A549 (cell line): ENCODE data around the gene SRCAP. TPM values are rescaled to one million over a fixed set of nuclear protein-coding genes. Genes with fewer than 3 reads are reported as not detected.

ENCODE experiments used
- ATAC-seq, 2 experiments: fragments of 200-7000 bp in 1 of 2; fragments of >200 bp in 1 of 2; cut with Nextera tagmentation in 1 of 2; cut with Tn5 transposase in 1 of 2; 3 replicates each; pipeline versions ENCODE4 v1.8.0 to v1.9.1; 2018 to 2020; ENCODE audit warnings: mild to moderate bottlenecking in 1 of 2, moderate library complexity in 1 of 2
- CTCF ChIA-PET: fragments of 300-600 bp; sonication (Branson Sonifier 250); formaldehyde crosslinking; extraction: SDS; loops from one replicate; lab custom pipeline; 2021; ENCODE audit warnings: antibody characterized with exemption, inconsistent platforms; lab: Yijun Ruan, JAX
- POLR2A ChIA-PET: fragments of 350-600 bp; formaldehyde crosslinking; extraction: SDS; loops from one replicate; lab custom pipeline; 2021; ENCODE audit warnings: antibody characterized with exemption, inconsistent platforms; lab: Yijun Ruan, JAX
- DNase-seq, 2 experiments: peaks; one replicate each; pipeline versions ENCODE4 v3.0.0 to v3.0.0-alpha.2; 2011 to 2016; ENCODE audit warnings: low read depth in 1 of 2, low spot score in 1 of 2
- FAIRE-seq: peaks from 2 replicates; lab custom pipeline; 2011; peaks lifted over from hg19 to GRCh38; lab: Jason Lieb, UNC
- H3K27ac ChIP-seq, 2 experiments: fragments of >200 bp; sonication (Bioruptor Twin); formaldehyde crosslinking; 3 replicates each; pipeline ENCODE4 v1.5.1; 2016 to 2017
- H3K4me1 ChIP-seq: fragments of >200 bp; sonication (Bioruptor Twin); formaldehyde crosslinking; 3 replicates; pipeline ENCODE4 v1.6.1; 2016
- H3K4me2 ChIP-seq: fragments of >200 bp; sonication (Bioruptor Twin); formaldehyde crosslinking; 3 replicates; pipeline ENCODE4 v1.6.1; 2016
- H3K4me3 ChIP-seq: fragments of >200 bp; sonication (Bioruptor Twin); formaldehyde crosslinking; 3 replicates; pipeline ENCODE4 v1.5.1; 2016
- H3K9me3 ChIP-seq: fragments of >200 bp; sonication (Bioruptor Twin); formaldehyde crosslinking; 3 replicates; pipeline ENCODE4 v1.6.1; 2016
- CHD4 ChIP-seq: fragments of 200-600 bp; sonication (generic); IDR thresholded peaks from 2 replicates; pipeline ENCODE4 v1.6.1; 2016; ENCODE audit warnings: antibody characterized with exemption, mild to moderate bottlenecking, borderline replicate concordance
- EHF ChIP-seq: fragments of 250-450 bp; sonication (Bioruptor Pico); IDR thresholded peaks from 2 replicates; pipeline ENCODE4 v1.5.0; 2020; ENCODE audit warnings: mild to moderate bottlenecking
- EP300 ChIP-seq, 2 experiments: fragments of >200 bp; sonication (Bioruptor Twin); formaldehyde crosslinking; IDR thresholded peaks; 2 replicates in 1 of 2; 3 replicates in 1 of 2; pipeline ENCODE4 v1.6.1; 2016 to 2017
- HEYL ChIP-seq: fragments of 250-450 bp; sonication (Bioruptor Pico); IDR thresholded peaks from 2 replicates; pipeline ENCODE4 v1.8.0; 2021; ENCODE audit warnings: mild to moderate bottlenecking, moderate library complexity
- HOXA7 ChIP-seq: fragments of 250-450 bp; sonication (Bioruptor Pico); IDR thresholded peaks from 2 replicates; pipeline ENCODE4 v1.5.0; 2020; ENCODE audit warnings: mild to moderate bottlenecking, moderate library complexity
- HOXB5 ChIP-seq: fragments of 250-450 bp; sonication (Bioruptor Pico); IDR thresholded peaks from 2 replicates; pipeline ENCODE4 v1.5.0; 2020; ENCODE audit warnings: mild to moderate bottlenecking, moderate library complexity
- KDM1A ChIP-seq: fragments of 200-600 bp; sonication (generic); IDR thresholded peaks from 2 replicates; pipeline ENCODE4 v1.6.1; 2016; ENCODE audit warnings: low read depth, mild to moderate bottlenecking
- NR3C1 ChIP-seq: fragments of >200 bp; sonication (Bioruptor Twin); formaldehyde crosslinking; IDR thresholded peaks from 3 replicates; pipeline ENCODE4 v1.6.1; 2017
- PHF8 ChIP-seq: fragments of 200-600 bp; sonication (generic); IDR thresholded peaks from 2 replicates; pipeline ENCODE4 v1.6.1; 2016; ENCODE audit warnings: low read depth, mild to moderate bottlenecking, antibody characterized with exemption, moderate library complexity, borderline replicate concordance
- RNF2 ChIP-seq: fragments of 200-600 bp; sonication (generic); IDR thresholded peaks from 2 replicates; pipeline ENCODE4 v1.6.1; 2016; ENCODE audit warnings: low read depth, mild to moderate bottlenecking, antibody characterized with exemption, moderate library complexity, borderline replicate concordance
- TFCP2L1 ChIP-seq: fragments of 250-450 bp; sonication (Bioruptor Pico); IDR thresholded peaks from 2 replicates; pipeline ENCODE4 v1.5.0; 2021; ENCODE audit warnings: mild to moderate bottlenecking
- TP53 ChIP-seq: fragments of 250-450 bp; sonication (Bioruptor Pico); IDR thresholded peaks from 2 replicates; pipeline ENCODE4 v1.5.0; 2021; ENCODE audit warnings: mild to moderate bottlenecking, moderate library complexity
- ZSCAN20 ChIP-seq: fragments of 250-450 bp; sonication (Bioruptor Pico); IDR thresholded peaks from 2 replicates; pipeline ENCODE4 v1.8.0; 2022; ENCODE audit warnings: mild to moderate bottlenecking, moderate library complexity
- WGBS: methylation state at CpG from one replicate; pipeline ENCODE4 v1.1.6; 2017; ENCODE audit errors: missing lambda C conversion rate; 5-methylcytosine and 5-hydroxymethylcytosine counted together
- polyA plus RNA-seq, 4 experiments: library from polyadenylated mRNA; depleted of rRNA in 3 of 4; stranded (reverse); fragments of >200 nt; fragmentation: RNase III in 1 of 4; extraction: RNeasy Plus Mini Kit Qiagen cat#74134 plus additional on column Dnase treatment in 1 of 4; gene quantifications; 2 replicates in 3 of 4; 3 replicates in 1 of 4; pipeline ENCODE4 v1.2.3, GENCODE V29; 2011 to 2017
- TF ChIP-seq, protein P1 (sequence below): fragments of >200 bp; sonication (Bioruptor Twin); formaldehyde crosslinking; IDR thresholded peaks from 3 replicates; pipeline ENCODE4 v1.5.1; 2016
- TF ChIP-seq, protein P2 (sequence below): fragments of 200-600 bp; sonication (generic); IDR thresholded peaks from 2 replicates; pipeline ENCODE4 v1.6.1; 2016; ENCODE audit warnings: antibody characterized with exemption, mild to moderate bottlenecking, moderate library complexity
- TF ChIP-seq, protein P3 (sequence below): fragments of 250-450 bp; sonication (Bioruptor Pico); IDR thresholded peaks from 2 replicates; pipeline ENCODE4 v1.5.0; 2021; ENCODE audit warnings: mild to moderate bottlenecking, moderate library complexity, borderline replicate concordance
- TF ChIP-seq, protein P4 (sequence below): fragments of >200 bp; sonication (Bioruptor Twin); formaldehyde crosslinking; IDR thresholded peaks from 2 replicates; pipeline ENCODE4 v1.6.1; 2016
- TF ChIP-seq, protein P5 (sequence below): IDR thresholded peaks from 2 replicates; pipeline ENCODE4 v1.6.1; 2012

The SRCAP gene
- polyA plus RNA-seq, 2 of the 4 experiments (the other 2 are of a cell fraction) = 6.2 to 19.9 TPM

DNA sequence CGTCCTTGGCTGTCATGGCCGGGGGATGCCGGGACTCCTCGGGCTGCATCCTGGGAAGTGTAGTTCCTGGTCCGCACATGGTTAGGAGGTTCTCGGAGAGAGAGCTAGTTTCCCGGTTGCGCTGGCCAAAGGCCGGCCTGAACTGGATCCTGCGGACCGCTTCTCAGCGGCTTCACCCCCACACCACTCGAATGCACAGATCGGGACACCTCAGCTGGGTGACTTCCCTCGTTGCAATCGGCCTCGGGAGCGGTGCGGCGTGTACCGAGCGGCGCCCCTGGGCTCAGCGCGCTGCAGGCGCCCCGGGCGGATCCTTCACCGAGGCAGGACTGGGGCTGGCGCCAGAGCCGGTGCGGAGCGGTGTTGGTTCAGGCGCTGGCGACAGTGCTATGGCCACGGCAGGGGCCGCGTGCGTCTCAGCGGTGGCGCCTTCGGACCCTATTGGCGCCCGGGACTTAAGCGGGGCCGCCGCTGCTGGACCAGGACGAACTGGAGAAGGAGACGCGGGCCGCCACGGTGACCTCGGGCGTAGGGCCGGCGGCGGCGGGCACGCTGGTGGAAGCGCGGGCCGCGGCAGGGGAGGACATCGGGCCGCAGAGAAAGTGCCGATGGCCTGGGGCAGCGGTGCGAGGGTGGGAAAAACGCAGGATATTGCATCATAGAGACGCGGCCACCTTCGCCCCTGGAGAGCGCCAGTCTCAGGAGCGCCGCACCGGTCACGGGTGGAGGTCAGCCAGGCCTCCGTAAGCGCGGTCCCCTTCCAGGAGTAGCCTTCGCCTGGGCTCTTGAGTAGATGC, 76.6 kb downstream of the SRCAP start (continued):
- TF ChIP-seq KDM1A = no peak

DNA sequence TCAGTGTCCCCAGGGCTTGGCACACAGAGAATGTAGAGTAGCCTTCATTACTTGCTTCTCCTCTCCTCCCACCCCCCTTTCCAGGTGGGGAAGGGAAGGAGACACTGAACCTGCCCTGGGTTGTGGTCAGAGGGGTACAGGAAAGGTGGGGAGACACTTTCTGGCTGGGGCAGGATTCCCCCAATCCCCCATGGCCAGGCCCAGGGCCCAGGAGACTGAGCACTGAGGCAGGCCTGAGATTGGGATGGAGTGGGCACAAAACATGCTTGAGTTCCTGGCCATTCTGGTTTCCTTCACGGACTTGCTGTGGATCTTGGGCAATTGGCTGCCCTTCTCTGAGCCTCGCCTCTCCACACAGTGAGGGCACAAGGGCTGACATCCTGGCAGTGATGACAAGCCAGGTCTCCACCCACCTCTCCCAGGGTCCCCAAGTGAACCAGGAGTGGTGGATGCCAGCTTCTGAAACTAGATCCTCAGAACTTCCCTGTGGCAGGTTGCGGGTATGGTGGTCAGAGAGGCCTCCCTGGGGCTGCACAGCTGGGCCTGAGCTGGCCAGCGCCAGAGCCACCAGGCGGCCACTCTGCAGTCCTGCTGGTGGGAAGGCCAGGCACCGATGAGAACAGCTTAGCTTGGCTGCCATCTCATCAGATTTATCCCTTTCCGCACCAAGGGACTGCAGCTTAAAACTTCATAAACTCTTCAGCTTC, 78.8 kb downstream of the SRCAP start:
- H3K4me1 ChIP-seq = peaks cover 11% of the 10 kb centered on the region
- TF ChIP-seq EP300 (IDR thresholded peaks at IDR 0.05) (no peak), EHF (CRISPR knock-in tag) (no peak), PHF8 (no peak), TFCP2L1 (CRISPR knock-in tag) (no peak), ZSCAN20 (CRISPR knock-in tag) (no peak), HOXA7 (CRISPR knock-in tag) (no peak), NR3C1 (no peak), RNF2 (no peak), HEYL (CRISPR knock-in tag) (no peak), HOXB5 (CRISPR knock-in tag) (no peak), TP53 (CRISPR knock-in tag) (no peak), CHD4 (no peak), KDM1A (no peak)
- TF ChIP-seq, protein P1, sequence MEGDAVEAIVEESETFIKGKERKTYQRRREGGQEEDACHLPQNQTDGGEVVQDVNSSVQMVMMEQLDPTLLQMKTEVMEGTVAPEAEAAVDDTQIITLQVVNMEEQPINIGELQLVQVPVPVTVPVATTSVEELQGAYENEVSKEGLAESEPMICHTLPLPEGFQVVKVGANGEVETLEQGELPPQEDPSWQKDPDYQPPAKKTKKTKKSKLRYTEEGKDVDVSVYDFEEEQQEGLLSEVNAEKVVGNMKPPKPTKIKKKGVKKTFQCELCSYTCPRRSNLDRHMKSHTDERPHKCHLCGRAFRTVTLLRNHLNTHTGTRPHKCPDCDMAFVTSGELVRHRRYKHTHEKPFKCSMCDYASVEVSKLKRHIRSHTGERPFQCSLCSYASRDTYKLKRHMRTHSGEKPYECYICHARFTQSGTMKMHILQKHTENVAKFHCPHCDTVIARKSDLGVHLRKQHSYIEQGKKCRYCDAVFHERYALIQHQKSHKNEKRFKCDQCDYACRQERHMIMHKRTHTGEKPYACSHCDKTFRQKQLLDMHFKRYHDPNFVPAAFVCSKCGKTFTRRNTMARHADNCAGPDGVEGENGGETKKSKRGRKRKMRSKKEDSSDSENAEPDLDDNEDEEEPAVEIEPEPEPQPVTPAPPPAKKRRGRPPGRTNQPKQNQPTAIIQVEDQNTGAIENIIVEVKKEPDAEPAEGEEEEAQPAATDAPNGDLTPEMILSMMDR = no peak
- TF ChIP-seq, protein P2, sequence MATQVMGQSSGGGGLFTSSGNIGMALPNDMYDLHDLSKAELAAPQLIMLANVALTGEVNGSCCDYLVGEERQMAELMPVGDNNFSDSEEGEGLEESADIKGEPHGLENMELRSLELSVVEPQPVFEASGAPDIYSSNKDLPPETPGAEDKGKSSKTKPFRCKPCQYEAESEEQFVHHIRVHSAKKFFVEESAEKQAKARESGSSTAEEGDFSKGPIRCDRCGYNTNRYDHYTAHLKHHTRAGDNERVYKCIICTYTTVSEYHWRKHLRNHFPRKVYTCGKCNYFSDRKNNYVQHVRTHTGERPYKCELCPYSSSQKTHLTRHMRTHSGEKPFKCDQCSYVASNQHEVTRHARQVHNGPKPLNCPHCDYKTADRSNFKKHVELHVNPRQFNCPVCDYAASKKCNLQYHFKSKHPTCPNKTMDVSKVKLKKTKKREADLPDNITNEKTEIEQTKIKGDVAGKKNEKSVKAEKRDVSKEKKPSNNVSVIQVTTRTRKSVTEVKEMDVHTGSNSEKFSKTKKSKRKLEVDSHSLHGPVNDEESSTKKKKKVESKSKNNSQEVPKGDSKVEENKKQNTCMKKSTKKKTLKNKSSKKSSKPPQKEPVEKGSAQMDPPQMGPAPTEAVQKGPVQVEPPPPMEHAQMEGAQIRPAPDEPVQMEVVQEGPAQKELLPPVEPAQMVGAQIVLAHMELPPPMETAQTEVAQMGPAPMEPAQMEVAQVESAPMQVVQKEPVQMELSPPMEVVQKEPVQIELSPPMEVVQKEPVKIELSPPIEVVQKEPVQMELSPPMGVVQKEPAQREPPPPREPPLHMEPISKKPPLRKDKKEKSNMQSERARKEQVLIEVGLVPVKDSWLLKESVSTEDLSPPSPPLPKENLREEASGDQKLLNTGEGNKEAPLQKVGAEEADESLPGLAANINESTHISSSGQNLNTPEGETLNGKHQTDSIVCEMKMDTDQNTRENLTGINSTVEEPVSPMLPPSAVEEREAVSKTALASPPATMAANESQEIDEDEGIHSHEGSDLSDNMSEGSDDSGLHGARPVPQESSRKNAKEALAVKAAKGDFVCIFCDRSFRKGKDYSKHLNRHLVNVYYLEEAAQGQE = no peak
- TF ChIP-seq, protein P3, sequence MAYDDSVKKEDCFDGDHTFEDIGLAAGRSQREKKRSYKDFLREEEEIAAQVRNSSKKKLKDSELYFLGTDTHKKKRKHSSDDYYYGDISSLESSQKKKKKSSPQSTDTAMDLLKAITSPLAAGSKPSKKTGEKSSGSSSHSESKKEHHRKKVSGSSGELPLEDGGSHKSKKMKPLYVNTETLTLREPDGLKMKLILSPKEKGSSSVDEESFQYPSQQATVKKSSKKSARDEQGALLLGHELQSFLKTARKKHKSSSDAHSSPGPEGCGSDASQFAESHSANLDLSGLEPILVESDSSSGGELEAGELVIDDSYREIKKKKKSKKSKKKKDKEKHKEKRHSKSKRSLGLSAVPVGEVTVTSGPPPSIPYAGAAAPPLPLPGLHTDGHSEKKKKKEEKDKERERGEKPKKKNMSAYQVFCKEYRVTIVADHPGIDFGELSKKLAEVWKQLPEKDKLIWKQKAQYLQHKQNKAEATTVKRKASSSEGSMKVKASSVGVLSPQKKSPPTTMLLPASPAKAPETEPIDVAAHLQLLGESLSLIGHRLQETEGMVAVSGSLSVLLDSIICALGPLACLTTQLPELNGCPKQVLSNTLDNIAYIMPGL = no peak
- TF ChIP-seq, protein P4, sequence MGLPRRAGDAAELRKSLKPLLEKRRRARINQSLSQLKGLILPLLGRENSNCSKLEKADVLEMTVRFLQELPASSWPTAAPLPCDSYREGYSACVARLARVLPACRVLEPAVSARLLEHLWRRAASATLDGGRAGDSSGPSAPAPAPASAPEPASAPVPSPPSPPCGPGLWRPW = no peak
- TF ChIP-seq, protein P5, sequence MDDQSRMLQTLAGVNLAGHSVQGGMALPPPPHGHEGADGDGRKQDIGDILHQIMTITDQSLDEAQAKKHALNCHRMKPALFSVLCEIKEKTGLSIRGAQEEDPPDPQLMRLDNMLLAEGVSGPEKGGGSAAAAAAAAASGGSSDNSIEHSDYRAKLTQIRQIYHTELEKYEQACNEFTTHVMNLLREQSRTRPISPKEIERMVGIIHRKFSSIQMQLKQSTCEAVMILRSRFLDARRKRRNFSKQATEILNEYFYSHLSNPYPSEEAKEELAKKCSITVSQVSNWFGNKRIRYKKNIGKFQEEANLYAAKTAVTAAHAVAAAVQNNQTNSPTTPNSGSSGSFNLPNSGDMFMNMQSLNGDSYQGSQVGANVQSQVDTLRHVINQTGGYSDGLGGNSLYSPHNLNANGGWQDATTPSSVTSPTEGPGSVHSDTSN = no peak
- H3K27ac ChIP-seq = no peak overlapping the region
- ChIA-PET CTCF (interaction anchor here (0.9 to 2.4 kb wide), 5 partner anchors 28 to 165 kb away, joined by 3 to 10 read pairs (median 3); no protein-coding TSS in a partner anchor), POLR2A (interaction anchor here (0.9 to 1.0 kb wide), 3 partner anchors 34 to 97 kb away, joined by 3 to 4 read pairs (median 3); no protein-coding TSS in a partner anchor)
- DNase-seq (no peak), ATAC-seq (no peak), FAIRE-seq (no peak)
- H3K4me3 ChIP-seq = no peak overlapping the region
- no peak overlapping the region for H3K4me2 ChIP-seq
- WGBS = 98% methylated on average over 4 of the region's 7 CpGs
- H3K9me3 ChIP-seq = no peaks in the 10 kb centered on the region
